SK-N-DZ (cell line): ENCODE measurements around the gene MRPS34.

Source experiments
- DNase-seq: peaks from one replicate; pipeline ENCODE4 v3.0.0-alpha.2; 2015; ENCODE audit warnings: low spot score

MRPS34 gene

GRCh38 chr16:1771188-1771863 lies 1.6 kb downstream of the MRPS34 start, which contains the start of gene NME3:
Gene NME3 (minus strand): TSS chr16:1771543. CDS start chr16:1771534, 9 bp downstream.
- DNase-seq = peak; percentile 63

DNA sequence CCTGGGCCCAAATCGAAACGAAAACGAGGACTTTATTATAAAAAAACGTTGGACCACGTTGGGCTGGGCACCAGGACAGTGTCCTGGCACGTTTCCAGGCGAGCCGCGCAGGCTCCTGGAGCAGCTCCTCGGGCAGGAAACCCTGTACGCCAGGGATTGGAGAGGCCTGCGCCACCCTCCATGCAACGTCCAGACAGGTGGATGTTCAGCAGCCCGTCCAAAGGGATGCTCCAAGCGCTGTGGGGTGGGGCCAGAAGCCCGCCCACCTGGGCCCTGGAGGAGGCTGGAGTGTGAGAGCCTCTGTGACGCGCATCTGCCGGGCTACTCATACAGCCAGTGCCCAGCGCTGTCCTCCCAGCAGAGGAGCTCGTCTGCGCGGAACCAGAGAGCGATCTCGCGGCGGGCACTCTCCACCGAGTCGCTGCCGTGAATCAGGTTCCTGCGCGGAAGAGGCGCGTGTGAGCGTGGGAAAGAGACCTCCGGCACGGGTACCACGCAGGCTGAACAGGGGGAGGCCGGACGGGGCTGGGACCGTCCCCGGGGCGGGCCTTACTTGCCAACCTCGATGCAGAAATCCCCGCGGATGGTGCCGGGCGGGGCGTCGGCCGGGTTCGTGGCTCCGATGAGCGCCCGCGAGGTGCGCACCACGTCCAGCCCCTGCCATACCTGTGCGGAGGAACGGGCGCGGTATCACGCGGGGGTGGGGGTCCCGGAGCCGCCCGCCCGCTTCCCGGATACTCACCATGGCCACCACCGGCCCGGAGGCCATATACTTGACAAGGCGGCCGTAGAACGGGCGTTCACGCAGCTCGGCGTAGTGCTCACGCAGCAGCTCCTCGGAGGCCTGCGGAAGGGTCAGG lies 2.4 kb downstream of the MRPS34 start:
- DNase-seq = peak; percentile 54

GRCh38 chr16:1769402-1770300 lies 3.3 kb downstream of the MRPS34 start:
- DNase-seq = no peak

GRCh38 chr16:1768767-1769401 lies 4.0 kb downstream of the MRPS34 start:
- DNase-seq = no peak

GRCh38 chr16:1768061-1768766 lies 4.7 kb downstream of the MRPS34 start:
- DNase-seq = no peak

DNA sequence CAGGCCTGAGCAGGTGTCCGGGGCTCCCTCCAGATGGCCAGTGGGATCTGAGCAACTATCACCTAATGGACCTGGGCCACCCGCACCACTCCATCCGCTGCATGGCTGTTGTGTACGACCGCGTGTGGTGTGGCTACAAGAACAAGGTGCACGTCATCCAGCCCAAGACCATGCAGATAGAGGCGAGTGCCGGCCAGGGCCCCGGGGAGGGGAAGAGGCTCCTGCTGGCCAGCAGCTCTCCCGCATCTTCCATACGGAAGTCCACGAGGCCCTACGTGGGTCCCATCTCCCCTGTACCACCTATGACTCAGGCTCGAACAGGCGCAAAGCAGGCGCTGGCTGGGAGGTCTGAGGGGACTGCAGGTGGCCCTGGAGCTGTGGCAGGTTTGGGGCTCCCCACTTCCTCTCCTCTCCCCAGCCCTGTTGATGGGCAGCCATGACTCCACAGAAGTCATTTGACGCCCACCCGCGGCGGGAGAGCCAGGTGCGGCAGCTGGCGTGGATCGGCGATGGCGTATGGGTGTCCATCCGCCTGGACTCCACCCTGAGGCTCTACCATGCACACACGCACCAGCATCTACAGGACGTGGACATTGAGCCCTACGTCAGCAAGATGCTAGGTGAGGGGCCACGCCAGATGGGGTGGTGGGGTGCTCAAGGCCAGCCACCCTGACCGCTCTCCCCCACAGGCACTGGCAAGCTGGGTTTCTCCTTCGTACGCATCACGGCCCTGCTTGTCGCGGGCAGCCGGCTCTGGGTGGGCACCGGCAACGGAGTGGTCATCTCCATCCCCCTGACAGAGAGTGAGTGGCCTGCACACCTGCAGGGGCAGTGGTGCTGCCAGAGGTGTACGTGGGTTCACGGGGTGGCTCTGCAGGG lies 5.6 kb downstream of the MRPS34 start:
- DNase-seq = no peak

DNA sequence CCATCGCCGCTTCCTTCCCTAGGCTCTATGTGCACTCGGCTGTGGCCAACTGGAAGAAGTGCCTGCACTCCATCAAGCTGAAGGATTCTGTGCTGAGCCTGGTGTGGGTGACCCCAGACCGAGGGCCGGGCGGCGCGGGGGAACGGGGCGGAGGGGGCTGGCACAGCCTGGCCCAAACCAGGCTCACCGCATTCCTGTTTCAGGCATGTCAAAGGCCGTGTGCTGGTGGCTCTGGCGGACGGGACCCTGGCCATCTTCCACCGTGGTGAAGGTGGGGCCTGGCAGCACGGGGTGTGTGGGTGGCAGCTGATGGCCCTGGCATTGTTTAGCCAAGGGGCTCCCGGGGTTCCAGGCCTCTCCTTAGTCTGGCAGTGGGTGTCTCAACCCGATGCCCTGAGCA lies 6.2 kb downstream of the MRPS34 start:
- DNase-seq = no peak

- no peak for DNase-seq
Observed at GRCh38 chr16:1766231-1766630, 6.7 kb downstream of the MRPS34 start.

DNA sequence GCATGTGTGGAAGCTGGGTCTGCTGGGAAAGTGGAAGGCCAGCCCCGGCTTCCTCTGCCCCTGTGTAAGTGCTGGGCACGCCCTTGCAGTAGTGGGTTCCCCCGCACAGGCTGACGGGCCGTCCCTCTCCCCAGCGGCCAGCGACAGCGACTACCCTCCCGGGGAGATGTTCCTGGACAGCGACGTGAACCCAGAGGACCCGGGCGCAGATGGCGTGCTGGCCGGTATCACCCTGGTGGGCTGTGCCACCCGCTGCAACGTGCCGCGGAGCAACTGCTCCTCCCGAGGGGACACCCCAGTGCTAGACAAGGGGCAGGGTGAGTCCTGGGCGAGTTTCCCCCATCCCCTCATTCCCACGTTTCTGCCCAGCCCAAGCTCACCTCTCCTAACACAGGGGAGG lies 7.1 kb downstream of the MRPS34 start:
- no peak for DNase-seq

DNA sequence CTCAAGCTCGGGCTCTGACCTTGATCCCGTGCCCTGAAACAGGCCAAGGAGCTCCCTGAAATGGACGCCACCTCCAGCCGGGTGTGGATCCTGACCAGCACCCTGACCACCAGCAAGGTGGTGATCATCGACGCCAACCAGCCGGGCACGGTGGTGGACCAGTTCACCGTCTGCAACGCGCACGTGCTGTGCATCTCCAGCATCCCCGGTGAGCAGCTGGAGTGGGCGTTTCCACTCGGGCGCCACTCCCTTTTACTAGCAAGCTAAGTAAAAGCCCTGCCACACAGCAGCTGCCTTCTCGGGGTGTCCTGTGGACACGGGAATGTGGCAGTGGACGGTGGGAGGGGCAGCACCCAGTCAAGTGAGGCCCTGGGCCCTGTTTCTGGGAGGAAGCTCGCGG lies 8.0 kb downstream of the MRPS34 start:
- DNase-seq = no peak

GRCh38 chr16:1763521-1764511 lies 9.1 kb downstream of the MRPS34 start:
- DNase-seq = no peak

DNA sequence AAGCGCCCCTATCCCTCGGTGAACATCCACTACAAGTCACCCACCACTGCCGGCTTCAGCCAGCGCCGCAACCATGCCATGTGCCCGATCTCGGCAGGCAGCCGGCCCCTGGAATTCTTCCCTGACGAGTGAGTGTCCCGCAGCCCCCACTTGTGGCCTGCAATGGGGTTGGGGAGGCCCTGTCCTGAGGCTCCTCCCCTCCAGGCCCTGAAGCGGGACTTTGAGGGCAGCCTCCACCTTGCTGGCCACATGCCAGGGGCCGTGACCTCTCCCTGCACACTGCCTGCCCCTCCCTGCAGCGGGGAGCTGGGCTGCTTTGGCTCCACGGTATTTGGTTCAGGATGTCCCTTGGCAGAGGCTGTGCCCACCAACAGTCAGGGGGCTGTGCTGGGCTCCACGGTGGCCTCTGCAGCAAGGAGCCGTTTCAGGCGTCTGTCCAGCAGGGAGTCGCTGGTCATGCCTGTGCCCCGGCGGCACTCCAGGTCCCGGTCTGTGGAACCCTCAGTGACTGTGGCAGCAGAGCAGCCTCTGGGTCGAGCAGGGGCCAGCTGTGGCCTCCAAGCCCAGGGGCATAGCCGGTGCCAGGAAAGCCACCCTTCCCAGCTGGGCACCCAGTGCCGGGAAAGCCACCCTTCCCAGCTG lies 9.9 kb downstream of the MRPS34 start:
- no peak for DNase-seq

GRCh38 chr16:1762196-1762878 lies 10.6 kb downstream of the MRPS34 start:
- no peak for DNase-seq

- no peak for DNase-seq
Observed at GRCh38 chr16:1761751-1762150, 11.2 kb downstream of the MRPS34 start.

DNA sequence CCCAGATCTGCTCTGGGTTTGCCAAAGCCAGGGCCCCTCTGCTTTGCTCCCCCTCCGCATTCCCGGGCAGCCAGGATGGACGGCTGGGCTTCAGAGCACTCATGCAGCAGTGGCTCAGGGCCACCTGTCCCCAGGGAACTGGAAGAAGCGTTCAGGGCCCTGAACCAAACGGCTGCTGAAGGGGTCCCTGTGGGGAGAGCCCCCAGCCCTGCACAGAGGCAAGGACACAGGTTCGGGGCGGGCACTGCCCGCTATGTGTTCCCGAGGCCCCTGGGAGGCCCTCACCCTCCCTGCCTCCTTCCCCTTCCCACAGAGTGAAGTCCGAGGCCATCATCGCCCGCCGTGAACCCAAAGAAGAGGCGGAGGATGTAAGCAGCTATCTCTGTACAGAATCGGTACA lies 12.0 kb downstream of the MRPS34 start:
- DNase-seq = no peak

GRCh38 chr16:1759511-1759910 lies 13.4 kb downstream of the MRPS34 start:
- DNase-seq = no peak

DNA sequence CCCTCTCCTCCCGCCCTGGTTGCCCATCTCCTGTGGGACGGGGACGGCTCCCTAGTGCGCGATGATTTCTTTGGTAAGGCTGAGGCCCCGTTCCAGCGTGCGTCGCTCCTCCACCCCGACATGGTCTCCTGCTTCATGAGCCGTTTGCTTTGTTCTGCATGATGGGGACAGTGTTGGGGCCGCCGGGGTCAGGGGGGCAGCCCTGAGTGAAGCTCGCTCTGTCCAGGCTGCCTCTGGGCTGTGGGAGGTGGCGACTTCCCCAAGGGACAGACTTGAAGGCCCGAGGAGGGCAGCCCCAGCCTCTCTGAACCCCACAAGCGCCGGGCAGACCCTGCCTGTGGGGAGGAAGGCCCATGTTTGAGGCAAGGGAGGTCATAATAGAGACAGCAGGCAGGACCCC lies 14.0 kb downstream of the MRPS34 start:
- DNase-seq = no peak
